Renal pelvis (tissue), 4 donors: ENCODE data around the gene RAET1G. TPM values are rescaled to one million over a fixed set of nuclear protein-coding genes. Genes with fewer than 3 reads are reported as not detected.
"Not testable (repeated sequence)": the region's sequence is repeated elsewhere in the genome, so short reads cannot be mapped to it uniquely, and the experiment has no call there.

Experiments used
- DNase-seq: peaks from one replicate; pipeline ENCODE4 v3.0.0-alpha.2; 2013
- polyA plus RNA-seq, 3 donors: library from polyadenylated mRNA; unstranded; fragments of 120-200 nt; gene quantifications; one replicate each; pipeline ENCODE4 v1.2.1, GENCODE V29; 2013; ENCODE audit not compliant: insufficient read length in 3 of 3

The RAET1G gene
- polyA plus RNA-seq, 3 donors = 0.86 to 1.4 (median 1.4) TPM

DNA sequence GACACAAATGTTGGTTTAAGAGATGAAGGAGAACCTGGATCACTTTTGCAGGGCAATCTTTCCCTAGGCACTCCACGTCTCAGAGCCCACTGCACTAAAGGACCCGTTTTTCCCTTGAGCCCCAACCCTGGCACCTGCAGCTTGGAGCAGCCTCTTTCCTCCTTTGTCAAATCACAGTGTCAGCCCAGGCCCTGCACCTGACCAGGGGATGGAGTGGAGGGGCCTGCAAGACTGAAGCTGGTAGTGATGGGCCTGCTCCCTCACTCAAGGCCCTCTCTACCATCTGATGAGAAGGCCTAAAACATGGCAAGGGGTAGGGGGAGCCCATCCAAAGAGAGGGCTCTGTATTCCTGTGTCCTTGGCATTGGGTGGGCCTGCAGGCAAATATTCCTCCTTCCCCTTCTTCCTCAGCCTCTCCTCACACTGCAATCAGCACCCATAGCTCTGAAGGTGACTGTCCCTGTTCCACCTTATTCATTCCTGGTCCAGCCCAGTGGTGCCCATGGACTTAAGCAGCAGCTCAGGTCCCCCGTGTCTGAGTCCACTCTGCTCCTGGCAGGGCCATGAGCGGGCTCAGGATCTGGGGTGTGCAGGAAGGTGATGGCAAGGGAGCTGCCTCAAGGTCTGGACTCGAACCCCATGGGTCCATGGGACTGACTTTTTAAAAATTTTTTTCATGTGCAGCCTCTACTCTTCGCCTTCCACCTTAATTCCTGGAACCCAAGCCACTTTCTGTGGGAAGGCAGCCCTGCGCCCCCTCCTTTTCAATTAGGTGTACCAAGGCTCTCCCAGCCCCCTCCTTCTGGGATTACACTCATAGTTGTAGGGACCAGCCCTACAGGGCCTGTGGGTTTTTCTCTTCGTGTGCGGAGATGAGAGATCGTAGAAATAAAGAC lies 6.7 kb downstream of the RAET1G start:
- no peak for DNase-seq

DNA sequence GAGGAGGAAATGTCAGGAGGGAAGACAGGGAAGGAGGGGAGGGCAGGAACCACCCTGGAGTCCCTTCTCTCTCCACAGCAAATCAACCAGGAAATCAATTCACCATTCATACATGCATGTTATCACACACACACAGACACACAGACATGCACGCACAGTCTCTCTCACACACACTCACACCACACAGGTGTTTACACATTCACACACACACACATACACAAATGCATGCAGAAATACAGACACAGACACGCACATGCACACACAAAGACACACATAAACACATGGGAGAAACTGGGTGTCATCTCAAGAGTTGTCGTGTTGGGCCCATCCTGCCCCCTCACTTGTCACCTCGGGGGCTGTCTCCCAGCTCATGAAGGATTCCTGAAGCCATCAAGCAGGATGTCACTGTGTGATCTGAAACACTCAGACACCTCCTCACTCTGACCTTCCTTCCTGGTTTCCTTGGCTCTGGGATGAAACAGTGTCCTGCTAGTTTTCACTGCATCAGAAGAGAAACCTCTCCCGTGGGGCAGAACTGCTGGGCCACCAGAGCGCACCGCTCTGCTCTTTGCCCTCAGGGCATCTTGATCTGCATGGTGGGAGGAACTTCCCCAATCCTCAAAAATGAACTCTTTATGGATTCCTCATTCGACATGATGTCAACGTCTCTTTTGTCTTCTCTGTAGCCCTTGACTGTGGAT lies 9.2 kb downstream of the RAET1G start:
- no peak for DNase-seq

DNA sequence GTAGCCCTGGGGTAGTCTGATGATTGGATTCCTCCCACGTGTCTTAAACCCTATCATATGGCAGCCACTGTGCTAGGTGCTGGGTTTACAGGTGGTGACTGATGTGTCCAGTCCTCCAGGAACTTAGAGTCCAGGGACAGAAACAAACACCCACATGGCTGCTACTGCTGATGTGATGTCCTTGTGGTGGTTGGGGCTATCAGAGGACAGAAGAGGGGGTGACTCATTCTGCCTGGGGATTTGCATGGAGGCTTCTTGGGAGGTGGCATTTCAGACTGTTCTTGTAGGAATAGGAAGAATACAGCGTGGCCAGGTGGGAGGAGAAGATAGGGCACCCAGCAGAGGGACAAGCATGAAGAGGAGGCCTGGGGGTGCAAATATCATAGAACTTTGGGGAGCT lies 9.8 kb downstream of the RAET1G start:
- no peak for DNase-seq

DNA sequence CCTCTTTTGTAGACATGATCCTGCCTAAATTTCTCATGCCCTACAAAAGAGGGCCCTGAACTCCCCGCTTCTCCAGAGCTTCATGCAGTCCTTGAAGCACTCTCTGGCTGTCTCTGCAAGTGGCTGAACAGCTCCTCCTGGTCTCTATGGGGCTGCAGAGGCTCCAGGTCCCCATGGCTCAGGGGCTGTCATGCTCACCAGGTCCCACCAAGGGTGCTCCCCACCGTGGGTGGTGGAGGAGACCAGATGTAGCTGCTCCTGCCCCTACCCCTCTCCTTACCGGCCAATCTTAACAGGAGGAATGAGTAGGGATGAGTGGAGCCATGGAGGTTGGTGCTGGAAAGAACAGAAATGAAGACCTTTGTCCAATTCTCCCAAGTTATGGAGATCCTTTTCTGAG lies 10.2 kb downstream of the RAET1G start:
- not testable (repeated sequence) for DNase-seq

DNA sequence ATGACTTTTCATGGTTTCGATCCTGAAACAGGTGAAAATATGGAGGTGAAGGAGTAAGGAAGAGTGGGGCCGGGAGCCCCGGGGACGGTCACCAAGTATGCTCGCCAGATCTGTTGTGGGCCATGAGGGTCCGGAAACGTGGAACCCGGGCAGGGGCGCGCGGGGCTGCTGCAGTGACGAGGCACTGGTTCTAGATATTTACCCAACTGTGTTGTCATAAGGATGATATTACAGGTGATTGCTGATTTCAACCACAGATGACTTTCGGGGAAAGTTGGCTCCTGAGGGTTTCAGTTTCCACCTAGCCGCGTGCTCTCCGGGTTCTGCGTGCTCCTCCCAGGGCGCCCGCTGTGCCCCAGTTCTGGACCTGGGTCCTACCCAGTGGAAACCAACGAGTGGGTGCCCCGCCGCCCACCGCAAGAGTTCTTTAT lies 12.2 kb downstream of the RAET1G start:
- DNase-seq = no peak

DNA sequence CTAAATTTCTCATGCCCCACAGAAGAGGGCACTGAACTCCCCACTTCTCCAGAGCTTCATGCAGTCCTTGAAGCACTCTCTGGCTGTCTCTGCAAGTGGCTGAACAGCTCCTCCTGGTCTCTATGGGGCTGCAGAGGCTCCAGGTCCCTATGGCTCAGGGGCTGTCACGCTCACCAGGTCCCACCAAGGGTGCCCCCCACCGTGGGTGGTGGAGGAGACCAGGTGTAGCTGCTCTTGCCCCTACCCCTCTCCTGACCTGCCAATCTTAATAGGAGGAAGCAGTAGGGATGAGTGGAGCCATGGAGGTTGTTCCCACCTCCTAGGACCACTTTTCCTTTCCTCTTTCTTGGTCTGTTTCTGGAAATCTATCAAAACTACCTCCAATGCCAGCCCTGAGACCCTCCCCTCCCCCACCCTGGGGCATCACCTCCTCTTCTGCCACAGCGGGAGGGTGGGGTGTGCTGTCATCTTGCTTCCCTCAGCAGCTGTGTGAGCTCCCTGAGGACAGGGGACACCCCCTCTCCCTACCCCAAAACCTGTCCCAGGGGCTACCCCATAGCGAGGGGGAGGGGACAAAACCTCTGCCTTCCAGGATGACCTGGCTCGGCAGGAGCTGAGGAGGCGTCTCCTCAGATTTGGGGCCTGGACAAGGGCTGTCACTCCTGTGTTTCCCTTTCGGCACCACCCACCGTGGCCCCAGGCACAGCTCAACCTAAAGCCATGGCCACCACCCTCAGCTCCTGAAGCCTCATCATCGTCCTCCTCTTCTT lies 13.0 kb downstream of the RAET1G start:
- no peak for DNase-seq

DNA sequence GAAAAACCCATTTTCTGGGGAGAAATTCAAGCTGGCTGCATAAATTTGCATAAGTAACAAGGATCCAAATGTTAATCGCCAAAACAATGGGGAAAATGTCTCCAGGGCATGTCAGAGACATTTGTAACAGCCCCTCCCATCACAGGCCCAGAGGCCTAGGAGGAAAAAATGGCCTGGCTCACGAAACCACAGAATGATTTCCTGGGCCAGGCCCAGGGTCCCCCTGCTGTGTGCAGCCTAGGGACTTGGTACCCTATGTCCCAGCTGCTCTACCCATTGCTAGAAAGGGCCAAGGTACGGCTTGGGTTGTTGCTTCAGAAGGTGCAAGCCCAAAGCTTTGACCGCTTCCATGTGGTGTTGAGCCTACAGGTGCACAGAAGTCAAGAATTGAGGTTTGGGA lies 14.4 kb downstream of the RAET1G start:
- not testable (repeated sequence) for DNase-seq

DNA sequence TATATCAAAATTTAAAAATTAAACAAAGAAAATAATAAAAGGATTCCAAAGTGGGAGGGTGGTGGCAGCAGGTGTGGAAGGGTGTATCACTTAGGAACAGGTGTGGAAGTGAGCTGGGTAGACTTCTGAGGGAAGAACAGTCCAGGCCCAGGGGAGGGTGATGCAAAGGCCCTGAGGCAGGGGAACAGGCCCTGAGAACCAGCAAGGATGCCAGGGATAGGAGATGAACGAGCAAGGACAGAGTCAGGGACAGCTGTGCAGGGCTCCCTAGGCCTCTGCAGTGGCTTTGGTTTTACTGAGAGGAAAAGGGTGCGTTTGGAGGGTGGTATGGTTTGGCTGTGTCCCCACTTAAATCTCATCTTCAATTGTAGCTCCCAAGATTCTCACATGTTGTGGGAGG lies 15.6 kb downstream of the RAET1G start:
- no peak for DNase-seq

DNA sequence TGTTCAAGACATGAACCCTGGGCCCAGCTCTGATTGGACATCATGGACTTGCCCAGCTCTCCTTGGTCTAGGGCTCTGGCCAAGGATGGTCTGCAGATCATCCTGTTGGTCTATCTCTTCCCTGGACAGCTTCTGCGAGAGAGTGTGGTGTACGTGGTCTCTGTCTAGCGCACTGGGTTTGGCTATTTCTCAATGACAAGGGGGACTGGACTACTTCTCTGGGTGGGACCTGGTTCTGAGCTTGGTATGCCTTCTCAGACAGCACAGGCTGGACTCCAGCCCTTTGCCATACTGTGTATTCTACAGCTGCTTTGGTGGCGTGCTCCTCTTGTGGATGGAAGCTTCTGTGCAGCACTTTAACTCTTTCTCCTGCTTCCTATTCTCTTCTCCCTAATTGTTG lies 16.5 kb downstream of the RAET1G start:
- no peak for DNase-seq

DNA sequence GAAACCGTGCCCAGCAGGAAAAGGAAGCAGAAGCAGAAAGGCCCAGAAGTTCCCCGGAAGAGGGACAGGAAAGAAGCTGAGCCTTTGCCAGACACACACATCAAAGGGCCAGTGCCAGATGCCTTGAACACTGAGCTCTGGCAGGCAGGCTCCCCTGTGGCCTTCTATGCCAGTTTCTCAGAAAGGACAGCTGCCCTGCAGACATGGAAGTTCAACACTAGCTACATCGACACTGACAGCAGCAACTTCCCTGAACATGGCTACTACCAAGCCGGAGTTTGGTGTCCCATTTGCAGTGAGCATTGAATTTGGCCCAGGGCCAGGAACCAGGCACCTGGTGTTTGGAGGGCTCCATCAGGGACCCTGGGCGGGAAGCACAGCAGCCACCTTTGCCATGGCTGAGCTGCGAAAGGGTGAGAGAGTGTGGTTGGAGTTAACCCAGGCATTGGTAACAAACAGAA lies 17.0 kb downstream of the RAET1G start:
- DNase-seq = no peak

DNA sequence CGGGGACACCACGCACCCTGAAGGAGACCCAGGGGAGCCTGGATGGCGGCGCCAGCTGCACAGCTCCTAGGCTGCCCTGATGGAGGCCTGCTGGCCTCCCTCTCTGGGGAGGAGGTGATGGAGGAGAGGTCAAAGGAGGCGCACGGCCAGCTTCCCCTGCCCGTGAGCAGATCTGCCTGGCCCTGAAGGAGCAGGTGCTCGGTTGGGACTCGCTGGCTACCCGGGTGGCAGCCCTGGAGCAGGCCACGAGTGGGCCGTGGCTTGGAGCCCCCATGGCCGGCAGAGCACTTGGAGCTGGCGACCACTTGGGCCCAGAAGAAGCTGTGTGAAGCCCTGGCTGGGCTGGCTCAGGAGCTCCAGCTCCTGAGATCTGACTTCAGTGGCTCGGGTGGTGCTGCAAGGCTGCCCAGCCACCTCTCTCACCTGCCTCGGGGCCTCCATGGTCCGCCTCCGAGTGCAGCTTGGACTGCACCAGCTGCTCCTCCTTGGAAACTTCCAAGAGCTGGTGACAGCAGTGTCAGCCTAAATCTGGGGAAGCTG lies 17.5 kb downstream of the RAET1G start:
- no peak for DNase-seq

DNA sequence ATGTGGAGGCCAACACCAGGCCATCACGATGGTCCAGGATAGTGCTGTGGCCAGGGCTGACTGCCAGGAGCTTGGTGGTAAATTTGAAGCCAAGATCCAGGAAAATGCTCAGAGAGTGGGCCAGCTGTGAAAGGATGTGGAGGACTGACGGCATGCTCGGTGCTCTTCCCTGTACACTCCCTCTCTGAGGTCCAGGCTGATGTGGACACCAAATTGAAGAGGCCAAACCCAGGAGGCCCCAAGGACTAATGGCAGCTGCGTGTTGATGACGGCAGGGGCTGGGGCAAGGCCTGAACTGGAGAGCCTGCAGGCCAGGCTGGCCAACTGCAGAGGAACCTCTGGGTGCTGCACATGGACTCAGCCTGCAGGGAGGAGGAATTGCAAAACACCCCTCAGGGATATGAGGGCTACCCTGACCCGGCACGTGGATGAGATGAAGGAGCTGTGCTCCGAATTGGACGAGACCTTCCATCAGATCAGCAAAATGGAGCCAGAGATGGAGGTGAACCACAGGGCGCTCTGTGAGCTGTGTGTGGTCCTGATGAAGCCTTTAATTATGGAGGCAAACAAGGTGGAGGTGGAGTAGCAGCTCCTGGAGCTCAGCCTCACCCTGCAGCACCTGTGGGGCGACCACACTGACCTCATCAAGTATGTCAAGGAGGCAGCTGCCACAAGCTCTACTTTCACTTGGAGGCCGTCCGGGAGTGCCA lies 18.1 kb downstream of the RAET1G start:
- no peak for DNase-seq

DNA sequence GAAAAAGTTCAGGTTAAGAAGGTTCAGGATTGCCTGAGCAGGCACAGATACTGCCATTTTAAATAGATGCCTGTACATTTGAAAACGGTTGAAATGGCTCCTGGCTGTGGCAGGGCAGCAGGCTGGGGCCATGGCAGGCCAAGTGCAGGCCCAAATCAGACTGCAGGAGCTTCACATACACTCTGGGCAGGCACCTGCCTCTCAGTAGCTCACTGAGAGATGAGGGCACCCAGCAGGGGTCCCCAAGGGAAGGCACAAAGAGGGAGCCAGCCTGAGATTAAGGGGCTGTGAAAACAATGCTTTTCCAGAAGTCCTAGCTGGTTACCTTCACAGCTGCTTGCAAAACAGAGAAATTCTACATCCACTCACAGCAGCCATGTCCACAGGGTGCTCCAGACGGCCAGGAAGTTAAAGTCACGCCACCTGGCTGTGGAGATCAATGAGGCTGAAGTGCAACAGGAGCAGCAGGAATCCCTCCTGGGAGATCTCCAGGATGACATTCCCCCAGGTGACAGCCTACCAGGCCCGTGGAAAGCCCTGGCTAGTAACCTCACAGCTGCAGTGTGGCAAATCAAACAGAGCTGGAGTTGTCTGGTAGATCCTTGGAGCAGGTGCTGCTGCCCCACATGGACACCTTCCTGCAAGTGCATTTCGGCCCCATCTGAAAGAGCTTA lies 18.8 kb downstream of the RAET1G start:
- DNase-seq = no peak

DNA sequence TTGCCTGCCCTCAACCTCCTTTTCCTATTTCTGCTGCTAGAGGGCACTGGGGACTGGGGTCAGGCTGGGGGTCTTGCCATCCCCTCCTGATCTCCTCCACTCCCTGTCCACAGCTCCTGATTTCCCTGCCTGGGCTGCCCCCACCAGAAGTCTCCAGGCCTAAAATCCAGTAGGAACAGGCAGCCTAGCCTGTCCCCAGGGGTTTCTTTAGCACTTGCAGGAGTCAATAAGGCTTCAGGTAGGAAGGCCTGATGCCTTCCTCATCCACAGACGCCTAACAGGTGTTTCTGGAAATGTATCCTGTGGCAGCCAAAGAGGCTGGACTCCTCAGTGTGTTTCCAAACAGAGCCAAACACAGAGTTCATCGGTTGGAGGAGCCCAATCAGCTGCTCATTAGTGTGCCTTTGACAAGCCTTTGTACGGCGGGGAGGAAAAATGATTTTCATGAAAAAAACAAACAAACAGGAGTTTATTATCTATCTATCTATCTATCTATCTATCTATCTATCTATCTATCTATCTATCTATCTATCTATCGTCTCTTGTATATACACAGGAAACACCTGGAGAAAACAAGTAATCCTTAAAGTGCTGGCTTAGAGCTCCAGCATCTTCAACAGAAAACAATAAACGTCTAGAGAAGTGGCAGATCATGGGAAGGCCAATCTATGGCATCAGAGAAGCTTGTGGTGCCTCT lies 21.3 kb downstream of the RAET1G start:
- DNase-seq = no peak

DNA sequence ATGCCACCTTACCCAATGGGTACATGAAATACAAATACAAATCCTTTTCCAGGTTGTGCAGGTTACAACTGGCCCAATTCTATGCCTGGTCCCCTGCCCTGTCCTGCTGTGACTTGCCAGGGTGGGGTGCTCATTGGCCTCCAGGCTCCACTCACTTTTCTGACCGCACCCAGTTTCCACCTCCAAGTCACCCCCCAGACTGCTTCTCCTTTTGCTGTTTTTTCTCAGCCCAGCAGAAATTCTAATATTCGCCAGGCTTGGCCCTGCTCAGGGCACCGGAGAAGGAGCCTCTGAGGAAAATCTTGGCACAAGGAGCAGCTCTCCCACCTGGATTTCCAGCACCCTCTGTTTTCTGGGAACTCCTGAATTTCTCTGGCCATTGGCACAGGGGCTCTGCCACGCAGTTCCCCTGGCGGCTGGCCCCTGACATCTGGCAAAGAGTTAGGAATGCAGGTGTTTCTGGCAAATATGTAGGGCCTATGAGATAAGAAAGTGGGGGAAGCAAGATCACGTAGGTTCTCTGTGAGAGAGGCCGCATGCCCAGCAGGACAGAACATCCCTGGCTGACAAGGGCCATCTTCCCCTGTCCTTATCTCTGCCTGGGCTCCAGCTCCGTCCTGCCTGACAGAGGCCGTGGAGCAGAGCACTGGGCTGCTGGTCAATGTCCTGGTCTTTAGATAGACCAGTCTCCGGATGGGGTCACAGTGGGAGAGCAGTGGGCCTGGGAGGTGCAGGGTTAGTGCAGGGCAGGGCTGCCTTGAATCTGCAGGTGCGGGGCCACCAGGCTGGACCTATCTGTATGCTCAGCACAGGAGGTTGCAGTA lies 22.1 kb downstream of the RAET1G start:
- DNase-seq = no peak

DNA sequence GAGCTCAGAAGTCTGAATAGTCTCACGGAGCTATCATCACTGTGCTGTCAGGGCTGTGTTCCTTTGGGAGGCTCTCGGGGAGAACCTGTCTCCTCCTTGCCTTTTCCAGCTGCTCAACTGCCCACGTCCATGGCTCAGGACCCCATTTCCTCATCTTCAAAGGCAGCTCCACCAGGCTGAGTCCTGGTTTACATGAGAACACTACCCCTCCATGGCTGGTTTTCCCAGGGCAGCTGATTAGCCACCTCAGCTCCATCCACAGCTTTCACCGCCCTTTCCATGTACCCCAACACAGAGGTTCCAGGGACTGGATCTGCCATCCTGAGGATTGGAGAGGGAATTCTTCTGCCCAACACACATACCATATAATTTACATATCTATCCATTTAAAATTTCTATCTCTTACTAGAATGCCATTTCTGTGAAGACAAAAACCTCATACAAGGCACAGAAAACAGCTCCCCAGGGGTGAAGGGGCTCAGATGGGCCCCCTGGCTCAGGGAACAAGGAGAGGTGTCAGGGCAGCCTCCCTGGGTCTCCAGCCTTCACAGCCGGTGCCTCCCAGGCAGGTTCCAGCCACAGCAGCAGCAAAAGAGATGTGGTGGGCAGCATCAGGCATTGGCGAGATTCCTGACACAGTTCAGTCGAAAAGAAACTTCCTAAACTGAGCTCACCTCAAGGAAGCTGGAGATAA lies 22.8 kb downstream of the RAET1G start:
- no peak for DNase-seq

DNA sequence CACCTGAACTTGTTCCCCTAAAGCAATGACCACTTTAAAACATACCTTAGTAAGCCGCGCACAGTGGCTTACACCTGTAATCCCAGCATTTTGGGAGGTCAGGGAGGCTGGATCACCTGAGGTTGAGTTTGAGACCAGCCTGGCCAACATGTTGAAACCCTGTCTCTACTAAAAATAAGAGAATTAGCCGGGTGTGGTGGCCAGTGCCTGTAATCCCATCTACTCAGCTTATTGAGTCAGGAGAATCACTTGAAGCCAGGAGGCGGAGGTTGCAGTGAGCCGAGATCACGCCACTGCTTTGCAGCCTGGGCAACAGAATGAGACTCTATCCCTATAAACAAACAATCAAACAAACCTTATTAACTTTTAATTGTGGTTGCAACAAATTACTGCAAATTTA lies 23.4 kb downstream of the RAET1G start:
- DNase-seq = no peak

DNA sequence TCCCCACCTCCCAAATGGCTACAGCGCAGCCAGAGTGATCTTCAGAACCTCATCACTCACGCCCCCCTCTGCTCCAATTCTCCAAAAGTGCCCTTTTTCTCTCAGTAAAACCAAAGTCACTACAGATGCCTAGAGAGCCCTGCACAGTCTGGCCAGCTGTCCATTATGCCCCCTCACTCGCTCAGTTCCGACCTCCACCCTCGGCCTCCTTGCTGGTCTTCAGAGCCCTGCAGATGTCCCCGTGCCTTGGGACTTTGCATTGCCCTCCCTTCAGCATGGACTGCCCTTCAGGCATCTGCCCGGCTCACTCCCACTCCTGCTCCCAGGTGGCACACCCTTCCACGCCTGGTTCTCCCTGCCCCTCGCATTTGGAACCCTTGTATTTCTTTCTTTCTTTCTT lies 24.0 kb downstream of the RAET1G start:
- DNase-seq = no peak
